Neural progenitor cell (in vitro differentiated cells): ENCODE data around the gene VSIG2.

Experiments
- EZH2 ChIP-seq: fragments of 200-600 bp; sonication (generic); IDR thresholded peaks from 2 replicates; pipeline ENCODE4 v1.6.1; 2017; ENCODE audit warnings: antibody characterized with exemption, mild to moderate bottlenecking, moderate library complexity
- EZH2phosphoT487 ChIP-seq: fragments of 200-600 bp; sonication (generic); IDR thresholded peaks from 2 replicates; pipeline ENCODE4 v1.6.1; 2017; ENCODE audit warnings: antibody characterized with exemption
- TF ChIP-seq, protein P1 (sequence below): fragments of 200-600 bp; sonication (generic); IDR thresholded peaks from 2 replicates; pipeline ENCODE4 v1.5.1; 2017; ENCODE audit warnings: antibody characterized with exemption, mild to moderate bottlenecking

DNA sequence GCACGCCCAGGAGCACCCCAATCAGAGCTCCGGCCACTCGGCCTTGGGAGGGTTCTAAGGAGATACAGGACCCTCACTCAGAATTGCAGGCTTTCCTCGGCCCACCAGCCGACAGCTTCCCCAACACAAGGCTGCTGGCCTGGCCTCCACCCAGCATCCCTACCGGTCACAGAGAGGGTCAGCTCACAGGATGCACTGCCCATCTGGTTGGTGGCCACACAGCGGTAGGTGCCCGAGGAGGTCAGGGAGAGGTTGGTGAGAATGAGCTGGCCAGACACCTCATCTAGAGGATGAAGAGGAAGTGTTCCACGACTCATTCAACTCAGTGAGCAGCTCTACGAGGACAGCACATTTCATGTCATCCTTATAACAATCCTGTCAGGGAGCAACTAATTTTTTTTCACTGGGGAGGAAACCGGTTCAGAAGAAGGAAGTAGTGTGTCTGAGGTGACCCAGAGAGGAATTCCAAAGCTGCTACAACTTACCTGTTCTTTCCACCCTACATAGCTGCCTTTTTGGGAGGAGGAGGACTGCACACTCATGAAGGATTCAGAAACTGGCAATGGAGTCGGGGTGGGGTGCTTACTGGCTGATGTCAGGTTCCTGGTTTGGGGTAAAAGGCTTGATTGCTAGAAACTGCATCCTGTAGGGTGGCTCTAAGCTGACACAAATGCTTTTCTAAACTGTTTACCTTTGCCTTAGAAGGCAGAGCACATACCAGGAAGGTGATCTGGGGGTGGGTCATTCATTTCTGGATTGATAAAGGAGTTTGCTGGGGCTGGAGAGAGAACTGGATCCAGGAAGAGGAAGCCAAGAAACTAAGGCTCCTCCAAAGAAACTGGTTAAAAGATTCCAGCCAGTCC lies 3.3 kb downstream of the VSIG2 start:
- TF ChIP-seq, protein P1, sequence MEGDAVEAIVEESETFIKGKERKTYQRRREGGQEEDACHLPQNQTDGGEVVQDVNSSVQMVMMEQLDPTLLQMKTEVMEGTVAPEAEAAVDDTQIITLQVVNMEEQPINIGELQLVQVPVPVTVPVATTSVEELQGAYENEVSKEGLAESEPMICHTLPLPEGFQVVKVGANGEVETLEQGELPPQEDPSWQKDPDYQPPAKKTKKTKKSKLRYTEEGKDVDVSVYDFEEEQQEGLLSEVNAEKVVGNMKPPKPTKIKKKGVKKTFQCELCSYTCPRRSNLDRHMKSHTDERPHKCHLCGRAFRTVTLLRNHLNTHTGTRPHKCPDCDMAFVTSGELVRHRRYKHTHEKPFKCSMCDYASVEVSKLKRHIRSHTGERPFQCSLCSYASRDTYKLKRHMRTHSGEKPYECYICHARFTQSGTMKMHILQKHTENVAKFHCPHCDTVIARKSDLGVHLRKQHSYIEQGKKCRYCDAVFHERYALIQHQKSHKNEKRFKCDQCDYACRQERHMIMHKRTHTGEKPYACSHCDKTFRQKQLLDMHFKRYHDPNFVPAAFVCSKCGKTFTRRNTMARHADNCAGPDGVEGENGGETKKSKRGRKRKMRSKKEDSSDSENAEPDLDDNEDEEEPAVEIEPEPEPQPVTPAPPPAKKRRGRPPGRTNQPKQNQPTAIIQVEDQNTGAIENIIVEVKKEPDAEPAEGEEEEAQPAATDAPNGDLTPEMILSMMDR = no peak
- no peak for TF ChIP-seq EZH2
- TF ChIP-seq EZH2phosphoT487 = no peak
